WTC11 (cell line): ENCODE data around the gene HNRNPLL.

ENCODE experiments used
- CTCF ChIP-seq: fragments of 200-600 bp; IDR thresholded peaks from 2 replicates; pipeline ENCODE4 v1.8.0; 2022; ENCODE audit warnings: antibody characterized with exemption
- ESRRA ChIP-seq: sonication (generic); formaldehyde crosslinking; IDR thresholded peaks from 2 replicates; pipeline ENCODE4 v1.8.1; 2022; ENCODE audit warnings: mild to moderate bottlenecking, missing genetic modification reagents, borderline replicate concordance
- MAX ChIP-seq: sonication (generic); formaldehyde crosslinking; IDR thresholded peaks from 2 replicates; pipeline ENCODE4 v1.8.0; 2022; ENCODE audit warnings: mild to moderate bottlenecking, missing genetic modification reagents
- MYBL2 ChIP-seq: sonication (generic); formaldehyde crosslinking; IDR thresholded peaks from 2 replicates; pipeline ENCODE4 v1.8.1; 2023; ENCODE audit warnings: mild to moderate bottlenecking, moderate library complexity, missing genetic modification reagents
- USF2 ChIP-seq: sonication (generic); formaldehyde crosslinking; IDR thresholded peaks from 2 replicates; pipeline ENCODE4 v1.8.1; 2023; ENCODE audit warnings: mild to moderate bottlenecking, missing genetic modification reagents, moderate library complexity
- ZNF263 ChIP-seq: sonication (generic); formaldehyde crosslinking; IDR thresholded peaks from 2 replicates; pipeline ENCODE4 v1.8.1; 2022; ENCODE audit warnings: low read depth, mild to moderate bottlenecking, moderate library complexity, missing genetic modification reagents
- ZNF317 ChIP-seq: sonication (generic); formaldehyde crosslinking; IDR thresholded peaks from 2 replicates; pipeline ENCODE4 v1.8.1; 2023; ENCODE audit warnings: low read depth, mild to moderate bottlenecking, moderate library complexity, missing genetic modification reagents, borderline replicate concordance
- ZNF512 ChIP-seq: sonication (generic); formaldehyde crosslinking; IDR thresholded peaks from 2 replicates; pipeline ENCODE4 v1.8.1; 2022; ENCODE audit warnings: missing genetic modification reagents, borderline replicate concordance

- no peak for TF ChIP-seq CTCF
- TF ChIP-seq MYBL2 (CRISPR knock-in tag) = no peak
- no peak for TF ChIP-seq ZNF512 (CRISPR knock-in tag)
- TF ChIP-seq ESRRA (CRISPR knock-in tag) = no peak
- no peak for TF ChIP-seq ZNF263 (CRISPR knock-in tag)
- no peak for TF ChIP-seq ZNF317
- TF ChIP-seq USF2 = no peak
- TF ChIP-seq MAX (CRISPR knock-in tag) = no peak
These were observed 10.6 kb upstream of the HNRNPLL start for GRCh38 chr2:38613126-38613848.
